ENCODE data around the gene WBP2. TPM values are rescaled to one million over a fixed set of nuclear protein-coding genes. Genes with fewer than 3 reads are reported as not detected.

WBP2 gene
- total RNA-seq, 1 donor from 2014 or later: 65.5 TPM

DNA sequence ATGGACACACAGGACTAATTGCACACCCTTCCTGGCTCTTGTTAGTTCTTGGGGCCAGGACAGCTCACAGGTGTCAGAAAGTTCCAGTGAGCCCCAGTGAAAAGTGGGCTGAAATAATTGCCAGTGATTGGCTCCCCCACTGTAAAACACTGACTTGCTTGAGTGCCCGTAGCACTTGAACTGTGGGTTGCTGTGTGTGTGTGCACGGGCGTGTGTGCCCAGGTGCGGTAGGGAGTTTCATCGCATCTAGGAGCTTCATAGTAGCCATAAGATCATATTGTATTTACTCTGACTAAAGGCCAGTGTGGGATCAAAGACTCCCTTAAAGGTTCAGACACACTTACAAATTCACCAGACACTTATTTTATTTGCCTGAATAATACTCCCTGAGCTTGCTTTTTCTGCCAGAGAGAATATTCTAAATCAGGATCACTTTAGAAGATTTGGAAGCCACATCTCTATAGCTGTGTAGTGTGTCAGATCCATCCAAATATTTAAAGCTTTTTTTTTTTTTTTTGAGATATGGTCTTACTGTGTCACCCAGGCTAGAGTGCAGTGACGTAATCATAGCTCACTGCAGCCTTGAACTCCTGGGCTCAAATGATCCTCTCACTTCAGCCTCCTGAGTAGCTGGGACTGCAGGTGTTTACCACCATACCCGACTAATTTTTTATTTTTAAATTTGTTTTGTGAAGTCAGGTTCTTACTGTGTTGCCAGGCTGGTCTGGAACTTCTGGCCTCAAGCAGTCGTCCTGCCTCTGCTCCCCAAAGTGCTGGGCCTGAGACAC lies 59.1 kb downstream of the WBP2 start:
- TF ChIP-seq, protein P1, sequence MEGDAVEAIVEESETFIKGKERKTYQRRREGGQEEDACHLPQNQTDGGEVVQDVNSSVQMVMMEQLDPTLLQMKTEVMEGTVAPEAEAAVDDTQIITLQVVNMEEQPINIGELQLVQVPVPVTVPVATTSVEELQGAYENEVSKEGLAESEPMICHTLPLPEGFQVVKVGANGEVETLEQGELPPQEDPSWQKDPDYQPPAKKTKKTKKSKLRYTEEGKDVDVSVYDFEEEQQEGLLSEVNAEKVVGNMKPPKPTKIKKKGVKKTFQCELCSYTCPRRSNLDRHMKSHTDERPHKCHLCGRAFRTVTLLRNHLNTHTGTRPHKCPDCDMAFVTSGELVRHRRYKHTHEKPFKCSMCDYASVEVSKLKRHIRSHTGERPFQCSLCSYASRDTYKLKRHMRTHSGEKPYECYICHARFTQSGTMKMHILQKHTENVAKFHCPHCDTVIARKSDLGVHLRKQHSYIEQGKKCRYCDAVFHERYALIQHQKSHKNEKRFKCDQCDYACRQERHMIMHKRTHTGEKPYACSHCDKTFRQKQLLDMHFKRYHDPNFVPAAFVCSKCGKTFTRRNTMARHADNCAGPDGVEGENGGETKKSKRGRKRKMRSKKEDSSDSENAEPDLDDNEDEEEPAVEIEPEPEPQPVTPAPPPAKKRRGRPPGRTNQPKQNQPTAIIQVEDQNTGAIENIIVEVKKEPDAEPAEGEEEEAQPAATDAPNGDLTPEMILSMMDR (conservative IDR thresholded peaks at IDR 0.05; ENCODE audit: low read depth, low read length): no peak
- DNase-seq (ENCODE audit: low read depth): no peak
- H3K4me3 ChIP-seq (ENCODE audit: low read depth, low read length): no peak overlapping the region

Other genes with a start within 250 kb of the WBP2 start
- gene SMIM5, start 221.9 kb downstream of the WBP2 start, total RNA-seq: 0.63 and 0.94 TPM in 2 replicates
- 20.0 and 25.7 TPM in 2 replicates for gene RECQL5, start 188.2 kb downstream of the WBP2 start, total RNA-seq
- 95.8 and 107 TPM in 2 replicates for gene SAP30BP, start 188.0 kb downstream of the WBP2 start, total RNA-seq
- gene ITGB4, start 133.9 kb downstream of the WBP2 start, total RNA-seq: 22.6 and 33.3 TPM in 2 replicates
- 44.3 and 48.2 TPM in 2 replicates for gene GALK1, start 90.1 kb downstream of the WBP2 start, total RNA-seq
- gene UNK, start 70.5 kb downstream of the WBP2 start, total RNA-seq: 19.4 and 20.3 TPM in 2 replicates
- gene UNC13D, start 10.9 kb downstream of the WBP2 start, total RNA-seq: 9.2 and 17.8 TPM in 2 replicates
- gene TRIM47, start 23.2 kb upstream of the WBP2 start, total RNA-seq: 51.2 and 68.7 TPM in 2 replicates
- gene TRIM65, start 41.6 kb upstream of the WBP2 start, total RNA-seq: 24.7 and 28.6 TPM in 2 replicates
- gene MRPL38, start 49.5 kb upstream of the WBP2 start, total RNA-seq: 38.3 and 47.9 TPM in 2 replicates
- 5.5 and 9.0 TPM in 2 replicates for gene FBF1, start 85.7 kb upstream of the WBP2 start, total RNA-seq
- 22.2 and 35.1 TPM in 2 replicates for gene ACOX1, start 123.8 kb upstream of the WBP2 start, total RNA-seq
- 25.3 and 41.6 TPM in 2 replicates for gene TEN1, start 123.9 kb upstream of the WBP2 start, total RNA-seq
- 0.17 and 1.7 TPM in 2 replicates for gene CDK3, start 145.5 kb upstream of the WBP2 start, total RNA-seq
- gene EVPL, start 172.0 kb upstream of the WBP2 start, total RNA-seq: 22.2 and 24.8 TPM in 2 replicates
- gene SRP68, start 217.2 kb upstream of the WBP2 start, total RNA-seq: 15.3 and 32.6 TPM in 2 replicates
- gene GALR2, start 219.4 kb upstream of the WBP2 start, total RNA-seq: 0.07 and 0.17 TPM in 2 replicates
- not detected in 2 replicates for gene ZACN, start 223.8 kb upstream of the WBP2 start, total RNA-seq
- gene EXOC7, start 248.5 kb upstream of the WBP2 start, total RNA-seq: 39.6 and 66.6 TPM in 2 replicates